ENCODE data around the gene ZNF385B.
A peak's percentile ranks its signal among the peaks of the same experiment; 100 is the strongest.

Gene ZNF385B

GRCh38 chr2:179854891-179855290 lies 6.5 kb downstream of the ZNF385B start:
- Histone ChIP-seq H3K9me3 (ENCODE audit: insufficient read depth, low read length) (no peaks in the 10 kb centered on the region), H3K36me3 (ENCODE audit: low read length) (no peaks in the 10 kb centered on the region), H3K9ac (ENCODE audit: low read length) (no peak overlapping the region), H3K9me2 (replicated peaks; ENCODE audit: insufficient read depth, low read length) (no peaks in the 10 kb centered on the region), H3F3A (ENCODE audit: insufficient read depth) (no peaks in the 10 kb centered on the region), H3K4me3 (ENCODE audit: insufficient read depth, low read length, poor library complexity, severe bottlenecking) (no peak overlapping the region), H3K79me2 (ENCODE audit: insufficient read depth, low read length) (peaks cover 81% of the 10 kb centered on the region), H3K4me2 (ENCODE audit: low read depth, low read length, poor library complexity, severe bottlenecking) (peak overlapping the region; percentile 92), H2AFZ (ENCODE audit: low read depth, low read length, severe bottlenecking) (no peak overlapping the region), H3K27ac (ENCODE audit: low read depth, low read length) (no peak overlapping the region), H3K27me3 (ENCODE audit: low read length) (no peaks in the 10 kb centered on the region), H4K20me1 (ENCODE audit: low read depth, low read length) (no peaks in the 10 kb centered on the region)
- no peak for TF ChIP-seq CTCF (IDR thresholded peaks at IDR 0.05; ENCODE audit: insufficient read depth, low read length, poor library complexity, severe bottlenecking)
- TF ChIP-seq EZH2phosphoT487 (conservative IDR thresholded peaks at IDR 0.05; ENCODE audit: low read length): no peak

GRCh38 chr2:179853108-179853507 lies 8.3 kb downstream of the ZNF385B start:
- no peaks in the 10 kb centered on the region for H4K20me1 ChIP-seq (ENCODE audit: low read depth, low read length)
- H3K27ac ChIP-seq (ENCODE audit: low read depth, low read length): no peak overlapping the region
- no peaks in the 10 kb centered on the region for H3F3A ChIP-seq (ENCODE audit: insufficient read depth)
- H3K36me3 ChIP-seq (ENCODE audit: low read length): no peaks in the 10 kb centered on the region
- no peak overlapping the region for H3K9ac ChIP-seq (ENCODE audit: low read length)
- H3K9me3 ChIP-seq (ENCODE audit: insufficient read depth, low read length): no peaks in the 10 kb centered on the region
- peaks cover 80% of the 10 kb centered on the region for H3K79me2 ChIP-seq (ENCODE audit: insufficient read depth, low read length)
- H2AFZ ChIP-seq (ENCODE audit: low read depth, low read length, severe bottlenecking): no peak overlapping the region
- H3K27me3 ChIP-seq (ENCODE audit: low read length): no peaks in the 10 kb centered on the region
- H3K9me2 ChIP-seq (replicated peaks; ENCODE audit: insufficient read depth, low read length): no peaks in the 10 kb centered on the region
- no peak overlapping the region for H3K4me3 ChIP-seq (ENCODE audit: insufficient read depth, low read length, poor library complexity, severe bottlenecking)
- no peak for TF ChIP-seq CTCF (IDR thresholded peaks at IDR 0.05; ENCODE audit: insufficient read depth, low read length, poor library complexity, severe bottlenecking)
- TF ChIP-seq EZH2phosphoT487 (conservative IDR thresholded peaks at IDR 0.05; ENCODE audit: low read length): no peak
- H3K4me2 ChIP-seq (ENCODE audit: low read depth, low read length, poor library complexity, severe bottlenecking): no peak overlapping the region

GRCh38 chr2:179850188-179850587 lies 11.2 kb downstream of the ZNF385B start:
- Histone ChIP-seq H3F3A (ENCODE audit: insufficient read depth) (no peaks in the 10 kb centered on the region), H3K4me3 (ENCODE audit: insufficient read depth, low read length, poor library complexity, severe bottlenecking) (no peak overlapping the region), H3K9me3 (ENCODE audit: insufficient read depth, low read length) (no peaks in the 10 kb centered on the region), H4K20me1 (ENCODE audit: low read depth, low read length) (no peaks in the 10 kb centered on the region), H3K4me2 (ENCODE audit: low read depth, low read length, poor library complexity, severe bottlenecking) (no peak overlapping the region), H3K9me2 (replicated peaks; ENCODE audit: insufficient read depth, low read length) (no peaks in the 10 kb centered on the region), H3K27me3 (ENCODE audit: low read length) (no peaks in the 10 kb centered on the region), H2AFZ (ENCODE audit: low read depth, low read length, severe bottlenecking) (no peak overlapping the region), H3K36me3 (ENCODE audit: low read length) (no peaks in the 10 kb centered on the region), H3K79me2 (ENCODE audit: insufficient read depth, low read length) (peaks cover 72% of the 10 kb centered on the region), H3K27ac (ENCODE audit: low read depth, low read length) (no peak overlapping the region), H3K9ac (ENCODE audit: low read length) (no peak overlapping the region)
- no peak for TF ChIP-seq CTCF (IDR thresholded peaks at IDR 0.05; ENCODE audit: insufficient read depth, low read length, poor library complexity, severe bottlenecking)
- TF ChIP-seq EZH2phosphoT487 (conservative IDR thresholded peaks at IDR 0.05; ENCODE audit: low read length): no peak
